GM12872 (cell line): Measurements from ENCODE around the gene MCTP2.

Experiments used
- CTCF ChIP-seq: IDR thresholded peaks from 3 replicates; pipeline ENCODE4 v1.5.1; 2011; ENCODE audit warnings: low read depth, mild to moderate bottlenecking, low read length, moderate library complexity; ENCODE audit not compliant: insufficient read depth

MCTP2 gene

DNA sequence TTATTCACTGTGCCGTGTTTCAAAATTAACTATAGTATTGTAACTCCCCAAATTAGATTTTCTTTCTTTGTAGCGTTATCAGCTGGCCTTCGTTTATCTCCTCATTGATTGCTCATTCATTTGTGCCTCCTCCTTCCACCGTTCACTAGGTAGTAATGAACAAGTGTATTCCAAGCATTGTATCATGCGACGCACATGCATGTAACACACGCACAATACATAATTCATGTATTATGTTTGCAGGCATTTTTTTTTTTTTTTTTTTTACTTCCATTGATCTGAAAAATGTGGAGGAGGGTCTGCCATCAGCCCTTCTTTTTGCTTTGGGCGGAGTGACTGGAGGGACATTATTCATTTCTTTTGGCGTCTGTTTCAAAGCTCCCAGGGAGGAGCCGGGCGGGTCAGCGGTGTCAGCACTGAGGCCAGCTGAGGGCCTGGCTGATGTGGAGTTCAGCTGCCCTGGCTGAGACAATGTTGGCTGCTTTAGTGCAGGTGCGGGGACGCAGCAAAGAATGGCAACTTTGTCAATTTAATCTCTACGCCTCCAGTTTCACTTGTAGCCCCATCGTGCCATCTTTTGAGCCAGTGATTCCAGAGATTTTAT lies 107.0 kb downstream of the MCTP2 start:
- TF ChIP-seq CTCF = no peak

DNA sequence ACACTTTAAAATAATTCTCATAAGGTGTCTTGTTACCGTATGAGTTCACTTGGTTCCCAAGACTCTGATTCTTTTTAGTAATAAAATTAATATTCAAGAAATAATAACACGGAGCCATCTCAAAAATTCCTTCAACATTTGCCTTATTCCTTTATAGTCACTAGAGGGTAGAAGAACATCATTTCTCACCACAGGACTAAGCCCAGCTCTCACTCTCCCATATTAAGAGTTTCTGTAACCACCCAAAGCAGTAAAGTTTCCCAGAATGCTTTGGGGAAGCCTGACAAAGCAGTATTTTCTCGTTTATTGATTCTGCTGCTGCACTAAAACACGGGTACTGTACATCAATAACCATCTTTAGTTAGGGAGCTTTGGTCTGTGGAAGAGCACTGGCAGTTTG lies 114.9 kb downstream of the MCTP2 start:
- TF ChIP-seq CTCF = no peak

GRCh38 chr15:94348084-94348483 lies 116.7 kb downstream of the MCTP2 start:
- no peak for TF ChIP-seq CTCF

DNA sequence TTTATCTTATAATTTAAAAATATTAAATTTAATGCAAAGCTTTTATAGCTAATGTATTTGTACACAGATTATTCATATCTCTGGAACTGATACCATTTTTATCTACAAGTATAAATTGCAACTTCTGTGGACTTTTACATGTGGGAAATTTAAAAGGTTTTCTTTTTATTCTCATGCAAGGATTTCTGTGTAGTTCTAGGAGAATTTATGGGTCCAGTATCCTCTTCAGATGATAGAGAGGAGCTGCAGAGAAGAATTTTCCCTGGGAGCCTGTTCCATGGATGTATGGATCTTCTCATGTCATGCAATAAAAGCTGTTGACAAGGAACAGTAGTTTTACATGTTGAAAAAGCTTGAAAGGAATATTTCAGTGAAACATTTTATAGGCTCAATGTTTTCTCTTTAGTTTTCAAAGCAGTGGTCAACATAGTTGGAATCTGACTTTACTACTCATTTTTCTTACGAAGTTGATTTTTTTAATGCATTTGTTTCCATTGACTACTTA lies 119.7 kb downstream of the MCTP2 start:
- no peak for TF ChIP-seq CTCF

GRCh38 chr15:94352636-94353487 lies 121.5 kb downstream of the MCTP2 start:
- no peak for TF ChIP-seq CTCF

GRCh38 chr15:94353488-94353820 lies 122.1 kb downstream of the MCTP2 start:
- TF ChIP-seq CTCF = no peak

DNA sequence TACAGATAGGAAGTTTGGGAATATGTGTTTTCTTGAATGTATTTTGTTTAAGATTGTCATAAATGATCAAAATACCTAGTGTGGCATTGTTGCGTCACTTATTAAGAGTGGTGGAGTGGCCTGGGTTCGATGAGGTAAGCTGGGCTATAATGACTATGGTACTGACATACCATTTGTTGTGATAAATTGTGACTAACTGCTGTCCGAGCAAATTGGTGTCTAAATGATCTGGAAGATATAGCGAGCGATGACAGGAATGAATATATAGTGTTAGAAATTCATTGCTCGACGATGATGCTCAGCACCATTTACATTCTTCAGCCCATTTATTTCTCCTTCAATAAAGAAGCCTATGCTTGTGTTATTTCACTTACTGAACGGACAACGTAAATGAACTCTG lies 123.3 kb downstream of the MCTP2 start:
- TF ChIP-seq CTCF = no peak
